GM12878 (cell line): ENCODE results near the gene DUOX1. TPM values are rescaled to one million over a fixed set of nuclear protein-coding genes. Genes with fewer than 3 reads are reported as not detected.
A peak's percentile ranks its signal among the peaks of the same experiment; 100 is the strongest.

Source experiments
- ATAC-seq: fragments of 200-7000 bp; cut with Tn5 transposase; 3 replicates; pipeline ENCODE4 v1.9.1; 2020; ENCODE audit warnings: mild to moderate bottlenecking, moderate library complexity
- BruUV-seq: library from RNA; stranded (reverse); fragments of 400-500 nt; replicated peaks from 2 replicates; lab custom pipeline; 2021; lab: Mats Ljungman, UMichigan
- CTCF ChIA-PET: fragments of 300-600 bp; sonication (Branson Sonifier 250); formaldehyde crosslinking; extraction: SDS; loops from one replicate; lab custom pipeline; 2021; ENCODE audit warnings: inconsistent platforms; lab: Yijun Ruan, JAX
- POLR2A ChIA-PET: fragments of 350-600 bp; formaldehyde crosslinking; extraction: SDS; loops from one replicate; lab custom pipeline; 2021; ENCODE audit warnings: inconsistent platforms; lab: Charles Lee
- RAD21 ChIA-PET: fragments of 300-600 bp; sonication (Branson Sonifier 250); formaldehyde crosslinking; loops from one replicate; lab custom pipeline; 2023; ENCODE audit warnings: antibody characterized with exemption; ENCODE audit not compliant: unreplicated experiment; lab: Charles Lee
- SMC1A ChIA-PET: fragments of 300-600 bp; sonication (Branson Sonifier 250); formaldehyde crosslinking; loops from one replicate; lab custom pipeline; 2023; ENCODE audit not compliant: unreplicated experiment, uncharacterized antibody; lab: Charles Lee
- DNase-seq: peaks from one replicate; pipeline ENCODE4 v3.0.0-alpha.2; 2011; ENCODE audit warnings: low read depth, low spot score
- FAIRE-seq: peaks from 3 replicates; lab custom pipeline; 2011; peaks lifted over from hg19 to GRCh38; lab: Jason Lieb, UNC
- H2AFZ ChIP-seq: 2 replicates; pipeline ENCODE4 v1.6.0; 2011; ENCODE audit warnings: low read depth, low read length, control low read depth; ENCODE audit not compliant: control insufficient read depth
- H3K27ac ChIP-seq: 2 replicates; pipeline ENCODE4 v1.5.1; 2011; ENCODE audit warnings: control low read depth; ENCODE audit not compliant: control insufficient read depth, insufficient read depth
- H3K27me3 ChIP-seq, 2 experiments: replicated peaks in 1 of 2; 2 replicates each; pipeline versions ENCODE4 v1.6.0 to v1.6.1; 2011; ENCODE audit warnings: low read length in 1 of 2; ENCODE audit not compliant: control insufficient read depth in 2 of 2, insufficient read depth in 2 of 2
- H3K36me3 ChIP-seq, 2 experiments: 2 replicates each; pipeline ENCODE4 v1.5.1; 2011; ENCODE audit warnings: low read length in 1 of 2; ENCODE audit not compliant: control insufficient read depth in 2 of 2, insufficient read depth in 2 of 2
- H3K4me1 ChIP-seq: 2 replicates; pipeline ENCODE4 v1.6.1; 2011; ENCODE audit warnings: mild to moderate bottlenecking, low read length, moderate library complexity, mixed read lengths; ENCODE audit not compliant: control insufficient read depth, insufficient read depth
- H3K4me2 ChIP-seq: 2 replicates; pipeline ENCODE4 v1.6.0; 2011; ENCODE audit warnings: control low read depth; ENCODE audit not compliant: control insufficient read depth, insufficient read depth
- H3K4me3 ChIP-seq: fragments of 200-600 bp; sonication (generic); 2 replicates; pipeline ENCODE4 v1.5.1; 2016
- H3K79me2 ChIP-seq: 2 replicates; pipeline ENCODE4 v1.6.0; 2011; ENCODE audit warnings: low read length; ENCODE audit not compliant: control insufficient read depth, insufficient read depth
- H3K9ac ChIP-seq: 2 replicates; pipeline ENCODE4 v1.8.0; 2011; ENCODE audit warnings: low read length, control low read depth, mixed read lengths; ENCODE audit not compliant: control insufficient read depth, insufficient read depth
- H3K9me3 ChIP-seq: replicated peaks from 3 replicates; pipeline ENCODE4 v1.5.1; 2011; ENCODE audit warnings: mild to moderate bottlenecking, low read length; ENCODE audit not compliant: control insufficient read depth, insufficient read depth
- H4K20me1 ChIP-seq: 2 replicates; pipeline ENCODE4 v1.6.0; 2011; ENCODE audit not compliant: control insufficient read depth, insufficient read depth
- CTCF ChIP-seq, 3 experiments: IDR thresholded peaks in 2 of 3; conservative IDR thresholded peaks in 1 of 3; 2 replicates each; pipeline ENCODE4 v1.5.1; 2011; ENCODE audit warnings: low read depth in 3 of 3, low read length in 3 of 3, mild to moderate bottlenecking in 3 of 3, control low read depth in 2 of 3, moderate library complexity in 2 of 3, inconsistent platforms in 1 of 3, mixed read lengths in 1 of 3; ENCODE audit not compliant: control insufficient read depth in 2 of 3, insufficient read depth in 1 of 3; ENCODE audit errors: extremely low read depth in 1 of 3
- EED ChIP-seq: sonication (generic); IDR thresholded peaks from 2 replicates; pipeline ENCODE4 v1.6.1; 2016; ENCODE audit warnings: antibody characterized with exemption, low read depth
- HDGF ChIP-seq: fragments of 450-650 bp; IDR thresholded peaks from 2 replicates; pipeline ENCODE4 v1.6.1; 2016; ENCODE audit warnings: antibody characterized with exemption
- IKZF1 ChIP-seq: fragments of 450-650 bp; conservative IDR thresholded peaks from 2 replicates; pipeline ENCODE4 v1.6.1; 2017; ENCODE audit warnings: antibody characterized with exemption, mild to moderate bottlenecking
- IRF4 ChIP-seq: IDR thresholded peaks from 2 replicates; pipeline ENCODE4 v1.6.1; 2011; ENCODE audit warnings: low read depth, low read length
- JUND ChIP-seq: IDR thresholded peaks from 2 replicates; pipeline ENCODE4 v1.6.1; 2012; ENCODE audit warnings: low read depth, mild to moderate bottlenecking, low read length, improper control_type of control experiment, moderate library complexity
- LARP7 ChIP-seq: fragments of 450-650 bp; IDR thresholded peaks from 2 replicates; pipeline ENCODE4 v1.6.1; 2017; ENCODE audit warnings: mild to moderate bottlenecking
- RAD21 ChIP-seq: IDR thresholded peaks from 2 replicates; pipeline ENCODE4 v1.6.1; 2011; ENCODE audit warnings: mild to moderate bottlenecking, low read depth, low read length, moderate library complexity; ENCODE audit not compliant: insufficient read depth
- RB1 ChIP-seq: fragments of 450-650 bp; formaldehyde crosslinking; IDR thresholded peaks from 2 replicates; pipeline ENCODE4 v1.6.1; 2017; ENCODE audit warnings: mild to moderate bottlenecking, borderline replicate concordance
- RUNX3 ChIP-seq: IDR thresholded peaks from 2 replicates; pipeline ENCODE4 v1.6.1; 2012; ENCODE audit warnings: low read length, inconsistent platforms
- SMC3 ChIP-seq: IDR thresholded peaks from 2 replicates; pipeline ENCODE4 v1.6.1; 2011; ENCODE audit warnings: low read length, improper control_type of control experiment, borderline replicate concordance
- YBX1 ChIP-seq: fragments of 450-650 bp; IDR thresholded peaks from 2 replicates; pipeline ENCODE4 v1.6.1; 2016; ENCODE audit warnings: antibody characterized with exemption
- YY1 ChIP-seq: IDR thresholded peaks from 2 replicates; pipeline ENCODE4 v1.6.1; 2011; ENCODE audit warnings: low read depth, mild to moderate bottlenecking, low read length
- ZNF217 ChIP-seq: fragments of 450-650 bp; IDR thresholded peaks from 2 replicates; pipeline ENCODE4 v1.6.1; 2017; ENCODE audit warnings: antibody characterized with exemption, mild to moderate bottlenecking
- ZNF24 ChIP-seq: fragments of 450-650 bp; IDR thresholded peaks from 2 replicates; pipeline ENCODE4 v1.6.1; 2017; ENCODE audit warnings: antibody characterized with exemption, mild to moderate bottlenecking
- WGBS: methylation state at CpG from one replicate; pipeline ENCODE4 v1.1.6; 2016; ENCODE audit warnings: low lambda C conversion rate; ENCODE audit not compliant: insufficient replicate concordance, insufficient coverage; ENCODE audit errors: missing lambda C conversion rate; 5-methylcytosine and 5-hydroxymethylcytosine counted together
- in situ Hi-C: fragments of 300-500 bp; cut with MboI; formaldehyde crosslinking; loops from 9 replicates; pipeline ENCODE4 v1.14.3; 2018; ENCODE audit warnings: mixed read lengths
- intact Hi-C: fragments of 100-400 bp; cut with micrococcal nuclease; formaldehyde crosslinking; loops from one replicate; pipeline ENCODE4 v1.14.2; 2022; ENCODE audit not compliant: unreplicated experiment
- polyA plus RNA-seq, 11 experiments: library from polyadenylated mRNA; depleted of rRNA in 4 of 11; unstranded in 6 of 11; stranded (reverse) in 5 of 11; fragments of >200 nt; fragmentation: Nextera tagmentation in 4 of 11; fragmentation: Illumina TruSeq in 1 of 11; extraction: Ambion mirVana in 4 of 11; extraction: Trizol in 1 of 11; gene quantifications; 1 replicate in 1 of 11; 2 replicates in 10 of 11; pipeline versions ENCODE4 v1.2.1 to v1.2.3, GENCODE V29; 2011 to 2016; ENCODE audit warnings: inconsistent platforms in 2 of 11, missing spikeins in 2 of 11, low read depth in 1 of 11
- total RNA-seq, 4 experiments: library from RNA; depleted of rRNA in 3 of 4; stranded (reverse); fragments of >200 nt in 3 of 4; fragmentation: Illumina TruSeq in 1 of 4; extraction: Trizol in 1 of 4; gene quantifications; 2 replicates each; pipeline versions ENCODE4 v1.2.1 to v1.2.3, GENCODE V29; 2013 to 2021
- TF ChIP-seq, protein P1 (sequence below): IDR thresholded peaks from 2 replicates; pipeline ENCODE4 v1.6.1; 2012; ENCODE audit warnings: low read depth, low read length, improper control_type of control experiment
- TF ChIP-seq, protein P2 (sequence below): IDR thresholded peaks from 2 replicates; pipeline ENCODE4 v1.6.1; 2011; ENCODE audit warnings: low read depth, mild to moderate bottlenecking, low read length, moderate library complexity, borderline replicate concordance; ENCODE audit errors: extremely low read depth

Gene DUOX1
- total and polyA plus RNA-seq, 10 of the 15 experiments (the other 5 are each of a cell fraction or from before 2014, with no cell fraction given) = 0.02 to 2.1 (median 0.26) TPM; not detected in 3

DNA sequence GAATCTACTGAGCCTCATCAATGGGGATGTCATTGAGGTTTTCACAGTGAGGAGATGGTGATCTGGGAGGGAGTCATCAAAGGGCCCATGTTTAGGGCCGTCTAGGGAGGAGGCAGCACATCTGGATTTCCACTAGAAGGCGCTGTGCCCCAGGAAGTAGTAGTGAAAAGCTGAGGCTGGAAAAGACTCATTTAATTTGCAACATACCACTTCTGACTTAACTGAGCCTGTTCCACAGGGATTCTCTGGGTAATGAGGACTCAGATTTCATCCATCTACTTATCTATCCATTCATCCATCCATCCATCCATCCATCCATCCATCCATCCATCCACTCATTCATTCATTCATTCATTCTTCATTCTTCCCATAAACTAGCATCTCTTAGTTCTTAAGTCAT lies 75.4 kb downstream of the DUOX1 start:
- no peaks in the 10 kb centered on the region for H3K9me3 ChIP-seq
- intact Hi-C loops = loop anchor here (1.0 to 10.0 kb wide), 4 partner anchors 74 to 410 kb away; partner anchors contain the start of gene GATM
- peak overlapping the region; percentile 71 for H2AFZ ChIP-seq
- H3K4me1 ChIP-seq = no peaks in the 10 kb centered on the region; the same call in none of the 2 replicates
- H3K9ac ChIP-seq = no peak overlapping the region
- ChIA-PET RAD21 (interaction anchor here (0.9 to 8.2 kb wide), 16 partner anchors 25 to 382 kb away, joined by 3 to 104 read pairs (median 5); partner anchors contain the start of gene BLOC1S6), SMC1A (interaction anchor here (1.0 to 14.4 kb wide), 17 partner anchors 13 to 252 kb away, joined by 3 to 159 read pairs (median 7); a partner anchor contains a TSS), POLR2A (interaction anchor here (0.7 to 1.5 kb wide), 5 partner anchors 12 to 197 kb away, joined by 3 to 8 read pairs (median 3); a partner anchor contains a TSS), CTCF (interaction anchor here (0.9 to 11.2 kb wide), 41 partner anchors 10 to 383 kb away, joined by 3 to 253 read pairs (median 7); a partner anchor contains a TSS)
- TF ChIP-seq JUND (0 out of 2 replicates have a peak, but pooled peaks have one; percentile 12), EED (0 out of 2 replicates have a peak, but pooled peaks have one; percentile 35), YY1 (peak; percentile 69), HDGF (0 out of 2 replicates have a peak, but pooled peaks have one; percentile 34), RAD21 (peak; percentile 87), ZNF24 (peak; percentile 91), LARP7 (0 out of 2 replicates have a peak, but pooled peaks have one; percentile 1), RUNX3 (0 out of 2 replicates have a peak, but pooled peaks have one; percentile 9), SMC3 (peak; percentile 80), ZNF217 (no peak), CTCF (IDR thresholded peaks at IDR 0.05 in 2 of 3, conservative IDR thresholded peaks at IDR 0.05 in 1 of 3; ENCODE audit: control insufficient read depth in 2 of 3, extremely low read depth in 1 of 3, insufficient read depth in 1 of 3, low read depth in 3 of 3, low read length in 3 of 3) (peak; percentile 90 to 94 (median 92)), IKZF1 (peak; percentile 34; the same call in 1 of the 2 replicates), IRF4 (0 out of 2 replicates have a peak, but pooled peaks have one; percentile 21), YBX1 (no peak), RB1 (peak; percentile 25; the same call in 1 of the 2 replicates)
- TF ChIP-seq, protein P1, sequence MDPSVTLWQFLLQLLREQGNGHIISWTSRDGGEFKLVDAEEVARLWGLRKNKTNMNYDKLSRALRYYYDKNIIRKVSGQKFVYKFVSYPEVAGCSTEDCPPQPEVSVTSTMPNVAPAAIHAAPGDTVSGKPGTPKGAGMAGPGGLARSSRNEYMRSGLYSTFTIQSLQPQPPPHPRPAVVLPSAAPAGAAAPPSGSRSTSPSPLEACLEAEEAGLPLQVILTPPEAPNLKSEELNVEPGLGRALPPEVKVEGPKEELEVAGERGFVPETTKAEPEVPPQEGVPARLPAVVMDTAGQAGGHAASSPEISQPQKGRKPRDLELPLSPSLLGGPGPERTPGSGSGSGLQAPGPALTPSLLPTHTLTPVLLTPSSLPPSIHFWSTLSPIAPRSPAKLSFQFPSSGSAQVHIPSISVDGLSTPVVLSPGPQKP = no peak
- TF ChIP-seq, protein P2, sequence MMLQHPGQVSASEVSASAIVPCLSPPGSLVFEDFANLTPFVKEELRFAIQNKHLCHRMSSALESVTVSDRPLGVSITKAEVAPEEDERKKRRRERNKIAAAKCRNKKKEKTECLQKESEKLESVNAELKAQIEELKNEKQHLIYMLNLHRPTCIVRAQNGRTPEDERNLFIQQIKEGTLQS = no peak
- FAIRE-seq (peak; percentile 79), DNase-seq (peak; percentile 16), ATAC-seq (peak; percentile 45)
- no peak overlapping the region for H3K4me3 ChIP-seq
- H3K79me2 ChIP-seq = no peaks in the 10 kb centered on the region
- in situ Hi-C loops = loop anchor here (5.0 kb wide), 1 partner anchor 67 kb away; no protein-coding TSS in a partner anchor
- H4K20me1 ChIP-seq = no peaks in the 10 kb centered on the region
- no peak overlapping the region for H3K4me2 ChIP-seq
- no peaks in the 10 kb centered on the region for H3K36me3 ChIP-seq
- WGBS = 0% methylated on average over 2 of the region's 2 CpGs
- BruUV-seq = no TSS peak
- no peak overlapping the region for H3K27ac ChIP-seq
- no peaks in the 10 kb centered on the region for H3K27me3 ChIP-seq
